Measurements from ENCODE around the gene SLC1A2.

- TF ChIP-seq, protein P1, sequence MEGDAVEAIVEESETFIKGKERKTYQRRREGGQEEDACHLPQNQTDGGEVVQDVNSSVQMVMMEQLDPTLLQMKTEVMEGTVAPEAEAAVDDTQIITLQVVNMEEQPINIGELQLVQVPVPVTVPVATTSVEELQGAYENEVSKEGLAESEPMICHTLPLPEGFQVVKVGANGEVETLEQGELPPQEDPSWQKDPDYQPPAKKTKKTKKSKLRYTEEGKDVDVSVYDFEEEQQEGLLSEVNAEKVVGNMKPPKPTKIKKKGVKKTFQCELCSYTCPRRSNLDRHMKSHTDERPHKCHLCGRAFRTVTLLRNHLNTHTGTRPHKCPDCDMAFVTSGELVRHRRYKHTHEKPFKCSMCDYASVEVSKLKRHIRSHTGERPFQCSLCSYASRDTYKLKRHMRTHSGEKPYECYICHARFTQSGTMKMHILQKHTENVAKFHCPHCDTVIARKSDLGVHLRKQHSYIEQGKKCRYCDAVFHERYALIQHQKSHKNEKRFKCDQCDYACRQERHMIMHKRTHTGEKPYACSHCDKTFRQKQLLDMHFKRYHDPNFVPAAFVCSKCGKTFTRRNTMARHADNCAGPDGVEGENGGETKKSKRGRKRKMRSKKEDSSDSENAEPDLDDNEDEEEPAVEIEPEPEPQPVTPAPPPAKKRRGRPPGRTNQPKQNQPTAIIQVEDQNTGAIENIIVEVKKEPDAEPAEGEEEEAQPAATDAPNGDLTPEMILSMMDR (IDR thresholded peaks at IDR 0.05) = no peak
- TF ChIP-seq EZH2phosphoT487 (IDR thresholded peaks at IDR 0.05) = no peak
- TF ChIP-seq EZH2 (IDR thresholded peaks at IDR 0.05) = no peak
These were observed 111.2 kb downstream of the SLC1A2 start for GRCh38 chr11:35308157-35308556.

All from neural progenitor cell (in vitro differentiated cells).